Mucosa of descending colon (tissue), 3 donors: Measurements from ENCODE around the gene BACE1. TPM values are rescaled to one million over a fixed set of nuclear protein-coding genes. Genes with fewer than 3 reads are reported as not detected.

Experiments used
- ATAC-seq: fragments of 200-7000 bp; cut with Tn5 transposase; one replicate; pipeline ENCODE4 v1.9.1; 2020; ENCODE audit warnings: mild to moderate bottlenecking, moderate library complexity
- DNase-seq, 3 donors: peaks; one replicate each; pipeline ENCODE4 v3.0.0-alpha.2; 2020
- H3K36me3 ChIP-seq: fragments of 200-600 bp; one replicate; pipeline ENCODE4 v1.8.0; 2021; ENCODE audit warnings: low read depth, mild to moderate bottlenecking
- H3K4me1 ChIP-seq: fragments of 200-600 bp; one replicate; pipeline ENCODE4 v1.8.0; 2021; ENCODE audit warnings: low read depth, mild to moderate bottlenecking
- H3K4me3 ChIP-seq: fragments of 200-600 bp; one replicate; pipeline ENCODE4 v1.8.0; 2021; ENCODE audit warnings: mild to moderate bottlenecking
- H3K9me3 ChIP-seq: fragments of 200-600 bp; one replicate; pipeline ENCODE4 v1.8.0; 2021; ENCODE audit warnings: mild to moderate bottlenecking
- intact Hi-C, 2 donors: fragments of 100-400 bp; cut with DNase I in 1 of 2; cut with micrococcal nuclease in 1 of 2; formaldehyde crosslinking; loops; one replicate each; pipeline versions ENCODE4 v1.11.0 to v1.11.1; 2022; cut with DNase I, micrococcal nuclease
- total RNA-seq, 3 donors: library from RNA; stranded (reverse); fragmentation: NEBNext Ultra II Directional in 2 of 3; extraction: Animal tissue kit (Norgen Biotek cat#: 25700) in 2 of 3; gene quantifications; one replicate each; pipeline versions ENCODE4 v1.2.1 to v1.2.4, GENCODE V29; 2021 to 2023
- TF ChIP-seq, protein P1 (sequence below): fragments of 200-600 bp; IDR thresholded peaks from one replicate; pipeline ENCODE4 v1.8.0; 2022; ENCODE audit warnings: antibody characterized with exemption, mild to moderate bottlenecking
- donor health status: DM: no; HTN: no; CAD: no; lungs with moderate emphysema.
- donor health status: DM: no; HTN: no; CAD: no.
- donor health status: DM: no; HTN: yes; CAD: no.

The BACE1 gene
- total RNA-seq, 3 donors from 2014 or later, result 7.8 to 23.0 (median 10.2) TPM

- Histone ChIP-seq H3K4me3 (no peak overlapping the region), H3K9me3 (no peaks in the 10 kb centered on the region), H3K36me3 (no peaks in the 10 kb centered on the region), H3K4me1 (peaks cover 8% of the 10 kb centered on the region)
- TF ChIP-seq, protein P1, sequence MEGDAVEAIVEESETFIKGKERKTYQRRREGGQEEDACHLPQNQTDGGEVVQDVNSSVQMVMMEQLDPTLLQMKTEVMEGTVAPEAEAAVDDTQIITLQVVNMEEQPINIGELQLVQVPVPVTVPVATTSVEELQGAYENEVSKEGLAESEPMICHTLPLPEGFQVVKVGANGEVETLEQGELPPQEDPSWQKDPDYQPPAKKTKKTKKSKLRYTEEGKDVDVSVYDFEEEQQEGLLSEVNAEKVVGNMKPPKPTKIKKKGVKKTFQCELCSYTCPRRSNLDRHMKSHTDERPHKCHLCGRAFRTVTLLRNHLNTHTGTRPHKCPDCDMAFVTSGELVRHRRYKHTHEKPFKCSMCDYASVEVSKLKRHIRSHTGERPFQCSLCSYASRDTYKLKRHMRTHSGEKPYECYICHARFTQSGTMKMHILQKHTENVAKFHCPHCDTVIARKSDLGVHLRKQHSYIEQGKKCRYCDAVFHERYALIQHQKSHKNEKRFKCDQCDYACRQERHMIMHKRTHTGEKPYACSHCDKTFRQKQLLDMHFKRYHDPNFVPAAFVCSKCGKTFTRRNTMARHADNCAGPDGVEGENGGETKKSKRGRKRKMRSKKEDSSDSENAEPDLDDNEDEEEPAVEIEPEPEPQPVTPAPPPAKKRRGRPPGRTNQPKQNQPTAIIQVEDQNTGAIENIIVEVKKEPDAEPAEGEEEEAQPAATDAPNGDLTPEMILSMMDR, result no peak
- ATAC-seq, result no peak
- intact Hi-C loops, result no loop called here
- no peak for DNase-seq
Observed at GRCh38 chr11:117314840-117315239, 1.2 kb downstream of the BACE1 start.

- peaks cover 8% of the 10 kb centered on the region for H3K4me1 ChIP-seq
- no peaks in the 10 kb centered on the region for H3K36me3 ChIP-seq
- H3K4me3 ChIP-seq, result no peak overlapping the region
- no peaks in the 10 kb centered on the region for H3K9me3 ChIP-seq
- TF ChIP-seq, protein P1, result no peak
- DNase-seq, result no peak
- no peak for ATAC-seq
- intact Hi-C loops, result no loop called here
Observed at GRCh38 chr11:117313828-117314768, 2.0 kb downstream of the BACE1 start.

DNA sequence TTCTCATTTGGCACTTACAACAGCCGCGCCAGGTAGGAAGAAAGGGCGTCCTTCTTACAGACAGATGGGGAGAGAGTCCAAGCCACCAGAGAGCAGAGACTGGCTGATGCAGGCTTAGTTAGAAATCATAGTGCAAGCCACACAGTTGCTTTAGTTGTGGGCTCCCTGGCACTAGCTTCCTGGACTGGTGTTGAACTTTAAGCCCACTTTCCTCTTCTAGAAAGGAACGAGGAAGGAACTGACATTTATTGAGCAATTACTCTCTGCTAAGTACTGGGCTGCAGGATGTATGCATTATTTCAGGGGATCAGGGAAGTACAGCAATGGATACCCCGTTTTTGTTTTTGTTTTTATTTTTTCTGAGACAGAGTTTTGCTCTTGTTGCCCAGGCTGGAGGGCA is 3.0 kb downstream of the BACE1 start:
- no peak for DNase-seq
- TF ChIP-seq, protein P1, result no peak
- peak; percentile 57 for ATAC-seq
- Histone ChIP-seq H3K4me1 (peaks cover 8% of the 10 kb centered on the region), H3K36me3 (no peaks in the 10 kb centered on the region), H3K9me3 (no peaks in the 10 kb centered on the region), H3K4me3 (no peak overlapping the region)
- intact Hi-C loops, result no loop called here

DNA sequence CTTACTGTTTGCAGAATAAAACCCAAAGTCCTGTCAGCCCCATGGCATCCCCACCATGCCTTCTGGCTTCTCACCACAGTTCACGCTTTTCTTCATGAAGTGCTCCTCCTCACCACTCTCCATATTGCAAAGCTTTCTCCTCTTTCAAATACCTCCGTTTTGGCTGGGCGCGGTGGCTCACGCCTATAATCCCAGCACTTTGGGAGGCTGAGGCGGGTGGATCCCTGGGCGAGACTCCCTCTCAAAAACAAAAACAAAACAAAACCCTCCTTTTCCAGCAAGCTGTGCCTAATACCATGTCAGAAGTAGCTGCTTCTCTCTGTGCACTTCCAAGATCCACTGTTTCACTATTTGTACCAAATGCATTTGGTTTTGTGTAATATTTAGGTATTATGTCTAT is 6.7 kb downstream of the BACE1 start:
- TF ChIP-seq, protein P1, result no peak
- no peaks in the 10 kb centered on the region for H3K9me3 ChIP-seq
- ATAC-seq (no peak), DNase-seq (no peak)
- H3K36me3 ChIP-seq, result no peaks in the 10 kb centered on the region
- intact Hi-C loops, result no loop called here
- no peak overlapping the region for H3K4me3 ChIP-seq
- no peaks in the 10 kb centered on the region for H3K4me1 ChIP-seq

- Histone ChIP-seq H3K9me3 (no peaks in the 10 kb centered on the region), H3K4me3 (no peak overlapping the region), H3K36me3 (no peaks in the 10 kb centered on the region), H3K4me1 (no peaks in the 10 kb centered on the region)
- no peak for ATAC-seq
- no peak for DNase-seq
- TF ChIP-seq, protein P1, result no peak
- intact Hi-C loops, result no loop called here
Observed at GRCh38 chr11:117305145-117305544, 10.9 kb downstream of the BACE1 start.
